ENCODE data around the gene SSTR3.

GRCh38 chr22:37178350-37179125 lies 33.7 kb downstream of the SSTR3 start:
- TF ChIP-seq POLR2A (IDR thresholded peaks at IDR 0.05) (no peak), CTCF (IDR thresholded peaks at IDR 0.05) (no peak)
